GM12878 (cell line): ENCODE results near the gene MAMLD1. TPM values are rescaled to one million over a fixed set of nuclear protein-coding genes. Genes with fewer than 3 reads are reported as not detected.

Source experiments
- ATAC-seq: fragments of 200-7000 bp; cut with Tn5 transposase; 3 replicates; pipeline ENCODE4 v1.9.1; 2020; ENCODE audit warnings: mild to moderate bottlenecking, moderate library complexity
- BruUV-seq: library from RNA; stranded (reverse); fragments of 400-500 nt; replicated peaks from 2 replicates; lab custom pipeline; 2021; lab: Mats Ljungman, UMichigan
- CTCF ChIA-PET: fragments of 300-600 bp; sonication (Branson Sonifier 250); formaldehyde crosslinking; extraction: SDS; loops from one replicate; lab custom pipeline; 2021; ENCODE audit warnings: inconsistent platforms; lab: Yijun Ruan, JAX
- POLR2A ChIA-PET: fragments of 350-600 bp; formaldehyde crosslinking; extraction: SDS; loops from one replicate; lab custom pipeline; 2021; ENCODE audit warnings: inconsistent platforms; lab: Charles Lee
- RAD21 ChIA-PET: fragments of 300-600 bp; sonication (Branson Sonifier 250); formaldehyde crosslinking; loops from one replicate; lab custom pipeline; 2023; ENCODE audit warnings: antibody characterized with exemption; ENCODE audit not compliant: unreplicated experiment; lab: Charles Lee
- SMC1A ChIA-PET: fragments of 300-600 bp; sonication (Branson Sonifier 250); formaldehyde crosslinking; loops from one replicate; lab custom pipeline; 2023; ENCODE audit not compliant: unreplicated experiment, uncharacterized antibody; lab: Charles Lee
- DNase-seq: peaks from one replicate; pipeline ENCODE4 v3.0.0-alpha.2; 2011; ENCODE audit warnings: low read depth, low spot score
- FAIRE-seq: peaks from 3 replicates; lab custom pipeline; 2011; peaks lifted over from hg19 to GRCh38; lab: Jason Lieb, UNC
- H2AFZ ChIP-seq: 2 replicates; pipeline ENCODE4 v1.6.0; 2011; ENCODE audit warnings: low read depth, low read length, control low read depth; ENCODE audit not compliant: control insufficient read depth
- H3K27ac ChIP-seq: 2 replicates; pipeline ENCODE4 v1.5.1; 2011; ENCODE audit warnings: control low read depth; ENCODE audit not compliant: control insufficient read depth, insufficient read depth
- H3K27me3 ChIP-seq, 2 experiments: replicated peaks in 1 of 2; 2 replicates each; pipeline versions ENCODE4 v1.6.0 to v1.6.1; 2011; ENCODE audit warnings: low read length in 1 of 2; ENCODE audit not compliant: control insufficient read depth in 2 of 2, insufficient read depth in 2 of 2
- H3K36me3 ChIP-seq, 2 experiments: 2 replicates each; pipeline ENCODE4 v1.5.1; 2011; ENCODE audit warnings: low read length in 1 of 2; ENCODE audit not compliant: control insufficient read depth in 2 of 2, insufficient read depth in 2 of 2
- H3K4me1 ChIP-seq: 2 replicates; pipeline ENCODE4 v1.6.1; 2011; ENCODE audit warnings: mild to moderate bottlenecking, low read length, moderate library complexity, mixed read lengths; ENCODE audit not compliant: control insufficient read depth, insufficient read depth
- H3K4me2 ChIP-seq: 2 replicates; pipeline ENCODE4 v1.6.0; 2011; ENCODE audit warnings: control low read depth; ENCODE audit not compliant: control insufficient read depth, insufficient read depth
- H3K4me3 ChIP-seq: fragments of 200-600 bp; sonication (generic); 2 replicates; pipeline ENCODE4 v1.5.1; 2016
- H3K79me2 ChIP-seq: 2 replicates; pipeline ENCODE4 v1.6.0; 2011; ENCODE audit warnings: low read length; ENCODE audit not compliant: control insufficient read depth, insufficient read depth
- H3K9ac ChIP-seq: 2 replicates; pipeline ENCODE4 v1.8.0; 2011; ENCODE audit warnings: low read length, control low read depth, mixed read lengths; ENCODE audit not compliant: control insufficient read depth, insufficient read depth
- H3K9me3 ChIP-seq: replicated peaks from 3 replicates; pipeline ENCODE4 v1.5.1; 2011; ENCODE audit warnings: mild to moderate bottlenecking, low read length; ENCODE audit not compliant: control insufficient read depth, insufficient read depth
- H4K20me1 ChIP-seq: 2 replicates; pipeline ENCODE4 v1.6.0; 2011; ENCODE audit not compliant: control insufficient read depth, insufficient read depth
- BCL3 ChIP-seq: IDR thresholded peaks from 2 replicates; pipeline ENCODE4 v1.6.1; 2011; ENCODE audit warnings: borderline replicate concordance, low read depth, mild to moderate bottlenecking, moderate library complexity, low read length; ENCODE audit not compliant: insufficient read depth, poor library complexity, severe bottlenecking
- BHLHE40 ChIP-seq, 2 experiments: fragments of 450-650 bp in 1 of 2; IDR thresholded peaks; 2 replicates each; pipeline ENCODE4 v1.6.1; 2011 to 2017; ENCODE audit warnings: low read depth in 2 of 2, borderline replicate concordance in 1 of 2, improper control_type of control experiment in 1 of 2, low read length in 1 of 2, mild to moderate bottlenecking in 1 of 2
- BRCA1 ChIP-seq: IDR thresholded peaks from 2 replicates; pipeline ENCODE4 v1.6.1; 2011; ENCODE audit warnings: low read depth, low read length, improper control_type of control experiment
- EED ChIP-seq: sonication (generic); IDR thresholded peaks from 2 replicates; pipeline ENCODE4 v1.6.1; 2016; ENCODE audit warnings: antibody characterized with exemption, low read depth
- ETV6 ChIP-seq, 2 experiments: fragments of 450-650 bp in 1 of 2; IDR thresholded peaks in 1 of 2; conservative IDR thresholded peaks in 1 of 2; 2 replicates each; pipeline ENCODE4 v1.6.1; 2014; ENCODE audit warnings: antibody characterized with exemption in 1 of 2, borderline replicate concordance in 1 of 2, low read depth in 1 of 2, mild to moderate bottlenecking in 1 of 2, moderate library complexity in 1 of 2
- GABPA ChIP-seq: IDR thresholded peaks from 2 replicates; pipeline ENCODE4 v1.6.1; 2014; ENCODE audit warnings: antibody characterized with exemption, low read depth, mild to moderate bottlenecking, inconsistent platforms
- LARP7 ChIP-seq: fragments of 450-650 bp; IDR thresholded peaks from 2 replicates; pipeline ENCODE4 v1.6.1; 2017; ENCODE audit warnings: mild to moderate bottlenecking
- MEF2B ChIP-seq: fragments of 450-650 bp; IDR thresholded peaks from 2 replicates; pipeline ENCODE4 v1.6.1; 2018; ENCODE audit warnings: mild to moderate bottlenecking, moderate library complexity; ENCODE audit not compliant: partially characterized antibody, poor library complexity, severe bottlenecking
- NR2C2 ChIP-seq: IDR thresholded peaks from 2 replicates; pipeline ENCODE4 v1.6.1; 2011; ENCODE audit warnings: borderline replicate concordance, low read depth; ENCODE audit not compliant: control insufficient read depth, insufficient read length
- RAD51 ChIP-seq: fragments of 450-650 bp; IDR thresholded peaks from 2 replicates; pipeline ENCODE4 v1.6.1; 2016; ENCODE audit warnings: moderate library complexity, mild to moderate bottlenecking, inconsistent platforms
- SRF ChIP-seq, 2 experiments: IDR thresholded peaks; 2 replicates each; pipeline ENCODE4 v1.6.1; 2011; ENCODE audit warnings: low read depth in 2 of 2, low read length in 2 of 2, mild to moderate bottlenecking in 1 of 2, moderate library complexity in 1 of 2
- STAT1 ChIP-seq: fragments of 450-650 bp; conservative IDR thresholded peaks from 2 replicates; pipeline ENCODE4 v1.6.1; 2014; ENCODE audit warnings: antibody characterized with exemption, mild to moderate bottlenecking
- STAT3 ChIP-seq: IDR thresholded peaks from 2 replicates; pipeline ENCODE4 v1.6.1; 2011; ENCODE audit warnings: low read depth, low read length, improper control_type of control experiment
- SUPT20H ChIP-seq: IDR thresholded peaks from 2 replicates; pipeline ENCODE4 v1.6.1; 2011; ENCODE audit warnings: low read depth, mild to moderate bottlenecking, low read length, moderate library complexity, borderline replicate concordance; ENCODE audit not compliant: control insufficient read depth
- TBL1XR1 ChIP-seq: IDR thresholded peaks from 2 replicates; pipeline ENCODE4 v1.6.1; 2012; ENCODE audit warnings: low read depth, low read length, improper control_type of control experiment
- YBX1 ChIP-seq: fragments of 450-650 bp; IDR thresholded peaks from 2 replicates; pipeline ENCODE4 v1.6.1; 2016; ENCODE audit warnings: antibody characterized with exemption
- ZSCAN29 ChIP-seq: fragments of 450-650 bp; IDR thresholded peaks from 2 replicates; pipeline ENCODE4 v1.6.1; 2017; ENCODE audit warnings: mild to moderate bottlenecking, moderate library complexity
- WGBS: methylation state at CpG from one replicate; pipeline ENCODE4 v1.1.6; 2016; ENCODE audit warnings: low lambda C conversion rate; ENCODE audit not compliant: insufficient replicate concordance, insufficient coverage; ENCODE audit errors: missing lambda C conversion rate; 5-methylcytosine and 5-hydroxymethylcytosine counted together
- in situ Hi-C: fragments of 300-500 bp; cut with MboI; formaldehyde crosslinking; loops from 9 replicates; pipeline ENCODE4 v1.14.3; 2018; ENCODE audit warnings: mixed read lengths
- intact Hi-C: fragments of 100-400 bp; cut with micrococcal nuclease; formaldehyde crosslinking; loops from one replicate; pipeline ENCODE4 v1.14.2; 2022; ENCODE audit not compliant: unreplicated experiment
- polyA plus RNA-seq, 11 experiments: library from polyadenylated mRNA; depleted of rRNA in 4 of 11; unstranded in 6 of 11; stranded (reverse) in 5 of 11; fragments of >200 nt; fragmentation: Nextera tagmentation in 4 of 11; fragmentation: Illumina TruSeq in 1 of 11; extraction: Ambion mirVana in 4 of 11; extraction: Trizol in 1 of 11; gene quantifications; 1 replicate in 1 of 11; 2 replicates in 10 of 11; pipeline versions ENCODE4 v1.2.1 to v1.2.3, GENCODE V29; 2011 to 2016; ENCODE audit warnings: inconsistent platforms in 2 of 11, missing spikeins in 2 of 11, low read depth in 1 of 11
- total RNA-seq, 4 experiments: library from RNA; depleted of rRNA in 3 of 4; stranded (reverse); fragments of >200 nt in 3 of 4; fragmentation: Illumina TruSeq in 1 of 4; extraction: Trizol in 1 of 4; gene quantifications; 2 replicates each; pipeline versions ENCODE4 v1.2.1 to v1.2.3, GENCODE V29; 2013 to 2021
- TF ChIP-seq, protein P1 (sequence below): fragments of 150-350 bp; IDR thresholded peaks from 2 replicates; pipeline ENCODE4 v1.6.1; 2016; ENCODE audit warnings: low read depth, low read length

Gene MAMLD1
- total and polyA plus RNA-seq, 10 of the 15 experiments (the other 5 are each of a cell fraction or from before 2014, with no cell fraction given): 0.03 to 0.05 TPM; not detected in 8

GRCh38 chrX:150421816-150422215 lies 58.7 kb downstream of the MAMLD1 start (continued):
- TF ChIP-seq BHLHE40 (IDR thresholded peaks at IDR 0.05; ENCODE audit: borderline replicate concordance in 1 of 2, low read depth in 2 of 2, low read length in 1 of 2): no peak
- TF ChIP-seq SUPT20H: no peak
- no peak for TF ChIP-seq BRCA1
- TF ChIP-seq, protein P1, sequence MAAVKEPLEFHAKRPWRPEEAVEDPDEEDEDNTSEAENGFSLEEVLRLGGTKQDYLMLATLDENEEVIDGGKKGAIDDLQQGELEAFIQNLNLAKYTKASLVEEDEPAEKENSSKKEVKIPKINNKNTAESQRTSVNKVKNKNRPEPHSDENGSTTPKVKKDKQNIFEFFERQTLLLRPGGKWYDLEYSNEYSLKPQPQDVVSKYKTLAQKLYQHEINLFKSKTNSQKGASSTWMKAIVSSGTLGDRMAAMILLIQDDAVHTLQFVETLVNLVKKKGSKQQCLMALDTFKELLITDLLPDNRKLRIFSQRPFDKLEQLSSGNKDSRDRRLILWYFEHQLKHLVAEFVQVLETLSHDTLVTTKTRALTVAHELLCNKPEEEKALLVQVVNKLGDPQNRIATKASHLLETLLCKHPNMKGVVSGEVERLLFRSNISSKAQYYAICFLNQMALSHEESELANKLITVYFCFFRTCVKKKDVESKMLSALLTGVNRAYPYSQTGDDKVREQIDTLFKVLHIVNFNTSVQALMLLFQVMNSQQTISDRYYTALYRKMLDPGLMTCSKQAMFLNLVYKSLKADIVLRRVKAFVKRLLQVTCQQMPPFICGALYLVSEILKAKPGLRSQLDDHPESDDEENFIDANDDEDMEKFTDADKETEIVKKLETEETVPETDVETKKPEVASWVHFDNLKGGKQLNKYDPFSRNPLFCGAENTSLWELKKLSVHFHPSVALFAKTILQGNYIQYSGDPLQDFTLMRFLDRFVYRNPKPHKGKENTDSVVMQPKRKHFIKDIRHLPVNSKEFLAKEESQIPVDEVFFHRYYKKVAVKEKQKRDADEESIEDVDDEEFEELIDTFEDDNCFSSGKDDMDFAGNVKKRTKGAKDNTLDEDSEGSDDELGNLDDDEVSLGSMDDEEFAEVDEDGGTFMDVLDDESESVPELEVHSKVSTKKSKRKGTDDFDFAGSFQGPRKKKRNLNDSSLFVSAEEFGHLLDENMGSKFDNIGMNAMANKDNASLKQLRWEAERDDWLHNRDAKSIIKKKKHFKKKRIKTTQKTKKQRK: no peak
- TF ChIP-seq TBL1XR1: no peak
- no peak for TF ChIP-seq NR2C2
- no peak for TF ChIP-seq STAT1
- no peak for TF ChIP-seq YBX1
- TF ChIP-seq STAT3: no peak
- TF ChIP-seq LARP7: no peak
- TF ChIP-seq, all 136 proteins: peak for 0

DNA sequence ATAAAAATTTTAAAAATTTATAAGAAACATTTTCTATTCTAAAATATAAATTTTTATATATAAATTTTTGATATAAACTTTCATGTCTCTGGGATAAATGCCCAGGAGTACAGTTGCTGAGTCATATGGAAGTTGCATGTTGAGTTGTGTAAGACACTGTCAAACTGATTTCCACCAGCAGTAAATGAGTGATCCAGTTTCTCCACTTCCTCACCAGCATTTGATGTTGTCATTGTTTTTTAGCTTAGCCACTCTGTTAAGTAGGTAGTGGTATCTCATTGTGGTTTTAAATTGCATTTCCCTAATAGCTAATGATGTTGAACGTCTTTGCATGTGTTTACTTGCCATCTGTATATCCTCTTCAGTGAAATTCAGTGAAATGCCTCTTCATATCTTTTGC lies 66.5 kb downstream of the MAMLD1 start:
- no peaks in the 10 kb centered on the region for H3K4me1 ChIP-seq
- DNase-seq (no peak), FAIRE-seq (no peak), ATAC-seq (no peak)
- in situ Hi-C loops: no loop called here
- ChIA-PET CTCF (no interaction called here), RAD21 (no interaction called here), POLR2A (no interaction called here), SMC1A (no interaction called here)
- no peak overlapping the region for H3K4me3 ChIP-seq
- no peaks in the 10 kb centered on the region for H3K9me3 ChIP-seq
- no peaks in the 10 kb centered on the region for H3K36me3 ChIP-seq
- no peak overlapping the region for H2AFZ ChIP-seq
- no peak overlapping the region for H3K9ac ChIP-seq
- WGBS: 0% methylated on average over 1 of the region's 1 CpG
- no peak overlapping the region for H3K27ac ChIP-seq
- no peaks in the 10 kb centered on the region for H4K20me1 ChIP-seq
- no peak overlapping the region for H3K4me2 ChIP-seq
- no peaks in the 10 kb centered on the region for H3K27me3 ChIP-seq
- no TSS peak for BruUV-seq
- intact Hi-C loops: no loop called here
- no peaks in the 10 kb centered on the region for H3K79me2 ChIP-seq
- no peak for TF ChIP-seq RAD51
- TF ChIP-seq EED: no peak
- TF ChIP-seq SRF (IDR thresholded peaks at IDR 0.05; ENCODE audit: low read depth in 2 of 2, low read length in 2 of 2): no peak
- no peak for TF ChIP-seq ZSCAN29
- no peak for TF ChIP-seq MEF2B
- no peak for TF ChIP-seq BCL3
- no peak for TF ChIP-seq GABPA
- no peak for TF ChIP-seq ETV6 (conservative IDR thresholded peaks at IDR 0.05 in 1 of 2, IDR thresholded peaks at IDR 0.05 in 1 of 2; ENCODE audit: borderline replicate concordance in 1 of 2, low read depth in 1 of 2)
